H4 (cell line): ENCODE data around the gene FAM163B. TPM values are rescaled to one million over a fixed set of nuclear protein-coding genes. Genes with fewer than 3 reads are reported as not detected.

Experiments
- DNase-seq: peaks from one replicate; pipeline ENCODE4 v3.0.0-alpha.2; 2015; ENCODE audit warnings: low spot score
- total RNA-seq: library from RNA; depleted of rRNA; stranded (reverse); fragments of >200 nt; shearing (Covaris generic); gene quantifications from 2 replicates; pipeline ENCODE4 v1.2.3, GENCODE V29; 2014

FAM163B gene
- total RNA-seq, 1 experiment from 2014 or later: not detected

DNA sequence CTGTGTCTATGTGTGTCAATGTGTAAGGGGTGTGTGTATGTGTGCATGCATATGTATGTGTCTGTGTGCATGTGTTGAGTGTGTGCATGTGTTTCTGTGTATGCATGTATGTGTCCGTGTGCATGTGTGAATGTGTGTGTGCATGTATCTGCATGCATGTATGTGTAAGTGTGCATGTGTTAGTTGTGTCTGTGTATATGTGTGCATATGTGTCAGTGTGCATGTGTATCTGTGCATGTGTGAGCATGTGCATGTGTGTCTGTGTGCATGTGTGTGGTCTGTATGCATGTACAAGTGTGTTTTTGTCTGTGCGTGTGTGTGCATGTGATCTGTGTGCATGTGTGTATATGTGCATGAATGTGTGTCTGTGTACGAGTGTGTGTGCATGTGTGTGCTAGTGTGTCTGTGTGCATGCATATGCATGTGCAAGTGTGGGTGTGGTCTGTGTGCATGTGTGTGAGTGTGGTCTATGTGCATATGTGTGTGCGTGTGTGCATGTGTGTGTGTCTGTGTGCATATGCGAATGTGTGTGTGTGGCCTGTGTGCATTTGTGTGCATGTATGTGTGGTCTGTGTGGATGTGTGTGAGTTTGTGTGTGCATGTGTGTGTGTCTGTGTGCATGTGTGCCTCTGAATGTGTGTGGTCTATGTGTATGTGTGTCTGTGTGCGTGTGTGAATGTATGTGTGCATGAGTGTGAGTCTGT, 9.6 kb downstream of the FAM163B start:
- DNase-seq: no peak

DNA sequence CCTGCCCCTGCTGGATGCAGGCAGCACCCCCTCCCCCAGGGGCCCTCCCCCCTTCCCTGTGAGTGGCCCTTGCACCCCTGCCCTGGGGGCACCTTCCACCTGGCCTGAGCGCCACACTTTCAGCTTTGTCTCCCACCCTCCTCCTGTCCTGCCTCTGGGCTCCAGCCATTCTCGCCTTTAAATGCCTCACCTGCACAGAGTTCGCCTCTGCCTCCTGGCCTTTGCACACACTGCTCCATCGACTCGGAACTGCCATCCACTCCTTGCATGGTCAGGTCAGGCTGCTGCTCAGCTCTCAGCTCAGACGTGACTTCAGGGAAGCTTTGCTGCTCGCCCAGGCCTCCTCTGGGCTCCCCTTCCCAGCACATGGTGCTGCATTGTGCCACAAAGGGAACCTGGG, 10.2 kb downstream of the FAM163B start:
- DNase-seq: no peak

DNA sequence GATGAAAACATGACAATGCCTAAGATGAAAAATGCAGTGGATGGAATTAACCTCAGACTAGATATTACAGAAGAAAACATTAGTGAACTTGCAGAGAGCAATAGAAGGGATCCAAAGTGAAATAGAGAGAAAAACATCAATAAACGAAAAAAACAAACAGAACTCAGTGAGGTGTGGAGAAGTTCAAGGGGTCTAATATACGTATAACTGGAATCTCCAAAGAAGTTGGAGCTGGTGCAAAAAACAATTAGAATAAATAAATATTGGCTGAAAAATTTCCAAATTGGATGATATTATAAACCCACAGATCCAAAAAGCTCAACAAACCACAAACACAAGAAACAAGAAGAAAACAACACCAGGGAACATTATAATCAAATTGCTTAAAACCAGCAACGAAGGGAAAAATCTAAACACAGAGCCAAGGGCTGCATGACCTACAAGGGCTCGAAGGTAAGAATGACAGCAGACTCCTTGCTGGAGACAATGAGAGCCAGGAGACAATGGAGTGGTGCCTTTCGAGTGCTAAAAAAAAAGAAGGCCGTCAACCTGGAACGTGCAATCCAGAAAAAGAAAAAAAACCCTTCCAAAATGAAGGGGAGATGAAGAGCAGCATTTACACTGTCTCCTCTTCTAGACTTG, 11.8 kb downstream of the FAM163B start:
- no peak for DNase-seq

DNA sequence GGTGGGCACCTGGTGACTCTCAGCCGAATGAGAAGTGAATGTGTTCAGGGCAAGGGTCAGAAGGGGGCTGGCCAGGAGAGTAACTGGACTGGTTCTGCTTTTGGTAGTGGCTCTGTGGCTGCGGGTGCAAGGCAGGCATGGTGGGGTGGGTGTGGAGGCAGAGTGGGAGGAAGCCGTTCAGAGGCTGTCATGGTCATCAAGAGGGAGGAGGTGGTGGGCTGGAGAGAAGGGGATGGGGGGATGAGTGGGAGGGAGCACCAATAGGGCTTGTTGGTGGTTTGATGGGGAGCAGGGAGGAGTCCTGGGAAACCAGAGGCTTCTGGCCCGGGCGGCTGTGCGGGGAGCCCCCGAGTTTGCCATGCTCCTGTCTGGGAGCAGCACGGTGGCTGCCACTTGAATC, 13.3 kb downstream of the FAM163B start:
- DNase-seq: no peak

DNA sequence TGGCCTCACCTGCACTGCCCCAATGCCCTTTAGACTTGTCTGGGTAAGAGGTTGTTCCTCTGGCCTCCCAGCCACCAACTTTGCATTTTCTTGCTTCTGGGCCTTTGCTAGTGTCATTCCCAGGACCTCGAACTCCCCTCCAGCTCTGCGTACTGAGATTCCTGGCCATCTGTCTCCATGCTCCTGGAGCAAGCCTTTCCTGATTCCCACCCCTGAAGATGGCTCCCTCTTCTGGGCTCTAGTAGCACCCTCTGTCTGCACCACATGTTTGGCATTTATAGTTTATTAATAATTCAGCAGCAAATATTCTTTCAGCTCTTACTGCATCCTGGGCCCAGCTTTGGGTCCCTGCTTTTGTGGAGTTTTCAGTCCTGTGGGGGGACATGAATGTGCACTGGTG, 14.9 kb downstream of the FAM163B start:
- no peak for DNase-seq

DNA sequence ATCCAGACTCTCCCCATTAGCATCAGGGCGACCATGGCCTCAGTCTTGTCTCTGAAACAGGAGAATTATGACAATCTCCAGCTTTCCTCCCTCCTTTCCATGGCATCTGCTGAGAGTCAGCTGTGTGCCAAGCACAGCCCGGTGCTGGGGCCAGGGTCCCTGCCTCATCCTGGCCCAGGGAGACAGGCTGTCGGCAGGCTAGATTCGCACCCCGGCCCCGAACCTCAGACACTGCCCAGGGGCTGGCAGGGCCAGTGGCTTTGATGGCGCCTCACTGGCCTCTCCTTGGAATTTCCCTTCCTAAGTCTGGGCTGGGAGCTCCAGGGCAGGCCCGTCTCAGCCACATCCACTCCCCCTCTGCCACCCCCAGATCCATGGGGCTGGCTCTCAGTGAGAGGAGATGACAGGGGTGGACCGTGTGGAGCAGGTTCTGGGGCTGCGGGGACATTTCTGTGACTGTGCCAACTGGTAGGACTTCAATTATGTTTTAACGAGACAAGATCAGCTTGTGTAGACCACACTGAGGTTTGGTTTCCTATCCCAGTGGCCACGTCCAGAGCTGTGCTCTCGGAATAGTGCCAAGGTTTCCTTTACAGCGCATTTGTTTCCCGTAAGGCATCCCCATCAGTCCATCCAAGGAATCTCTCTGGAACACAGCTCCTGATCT, 15.5 kb downstream of the FAM163B start:
- no peak for DNase-seq

DNA sequence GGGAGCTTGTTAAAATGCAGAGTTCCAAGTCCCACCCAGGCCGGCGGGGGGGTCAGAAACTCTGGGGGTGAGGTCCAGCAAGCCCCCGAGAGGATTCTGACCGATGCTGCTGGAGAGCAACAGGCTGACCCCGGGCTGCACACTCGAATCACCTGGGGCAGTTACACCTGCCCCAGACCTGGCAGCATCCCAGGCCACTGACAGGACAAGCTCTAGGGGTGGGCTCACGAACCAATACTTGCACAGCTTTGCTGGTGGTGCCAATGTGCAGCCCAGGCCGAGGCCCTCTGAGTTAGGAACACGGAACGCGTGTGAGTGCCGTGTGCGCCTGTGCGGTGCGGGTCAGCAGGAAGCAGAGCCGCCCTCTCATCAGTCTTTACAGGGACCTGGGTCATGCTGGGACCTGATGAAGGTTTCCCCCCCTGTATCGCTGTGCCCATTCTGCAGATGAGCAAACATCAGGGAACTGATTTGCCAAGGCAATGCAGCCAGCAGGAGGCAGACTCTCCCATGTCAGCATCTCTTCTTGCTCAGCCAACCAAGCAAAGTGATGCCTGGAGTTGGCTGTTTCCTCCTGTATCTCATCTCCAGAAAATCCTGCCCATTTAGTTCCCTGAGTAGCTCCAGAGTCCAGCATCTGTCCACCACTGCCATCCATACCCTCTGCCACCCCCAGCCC, 16.3 kb downstream of the FAM163B start:
- no peak for DNase-seq

DNA sequence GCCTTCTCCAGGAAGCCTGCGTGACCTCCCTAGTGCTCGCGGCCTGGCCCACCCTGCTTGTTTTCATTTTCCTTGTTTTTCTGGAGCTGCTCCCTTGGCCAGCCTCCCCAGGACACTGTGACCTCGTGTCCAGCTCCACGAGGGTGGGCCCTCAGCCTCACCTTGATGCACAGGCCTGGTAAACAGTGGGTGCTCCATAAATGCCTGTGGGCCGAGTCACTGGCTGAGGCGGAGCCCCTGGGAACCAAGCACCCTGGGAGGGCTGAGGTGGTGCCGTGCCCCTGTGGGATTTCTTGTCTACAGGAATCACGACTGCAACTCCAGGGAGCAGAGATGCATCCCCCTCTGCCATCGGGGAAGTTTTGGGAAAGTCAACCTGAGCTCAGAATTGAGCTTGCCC, 17.2 kb downstream of the FAM163B start:
- DNase-seq: no peak

DNA sequence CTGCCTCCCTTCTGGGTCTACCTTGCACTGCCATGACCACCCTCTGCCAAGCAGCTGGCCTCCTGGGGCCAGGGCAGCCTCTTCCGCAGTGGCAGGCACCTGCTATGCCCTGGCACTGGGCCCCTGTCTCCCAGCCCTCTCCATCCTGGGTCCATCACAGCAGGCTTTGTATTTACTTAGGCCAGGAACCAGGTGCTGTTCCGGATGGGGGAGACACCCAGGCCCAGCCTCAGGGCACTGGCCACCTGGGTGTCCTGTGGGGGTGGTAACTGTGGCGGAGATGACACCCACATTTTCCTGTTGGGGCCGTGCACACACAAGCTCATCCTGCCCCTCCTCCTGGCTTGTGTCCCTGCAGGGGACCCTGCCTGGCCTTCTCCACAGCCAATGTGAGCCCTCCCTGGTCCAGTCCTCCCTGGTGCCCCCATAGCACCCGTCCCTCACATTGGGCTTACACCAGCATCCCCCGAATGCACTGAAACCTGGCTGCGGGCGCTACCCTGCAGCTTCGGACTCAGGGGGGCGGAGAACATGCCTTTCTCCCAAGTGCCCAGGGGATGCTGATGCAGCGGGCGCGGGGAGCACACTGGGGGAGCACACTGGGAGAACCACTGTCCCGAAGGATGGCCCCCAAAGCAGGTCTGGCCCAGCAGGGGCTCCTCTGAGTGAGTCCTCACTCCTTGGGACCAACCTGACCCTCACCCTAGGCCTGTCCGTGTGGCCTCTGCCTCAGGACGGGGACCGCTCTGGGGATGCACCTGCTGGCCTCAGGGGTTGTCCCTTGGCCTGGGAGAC, 17.9 kb downstream of the FAM163B start:
- no peak for DNase-seq

DNA sequence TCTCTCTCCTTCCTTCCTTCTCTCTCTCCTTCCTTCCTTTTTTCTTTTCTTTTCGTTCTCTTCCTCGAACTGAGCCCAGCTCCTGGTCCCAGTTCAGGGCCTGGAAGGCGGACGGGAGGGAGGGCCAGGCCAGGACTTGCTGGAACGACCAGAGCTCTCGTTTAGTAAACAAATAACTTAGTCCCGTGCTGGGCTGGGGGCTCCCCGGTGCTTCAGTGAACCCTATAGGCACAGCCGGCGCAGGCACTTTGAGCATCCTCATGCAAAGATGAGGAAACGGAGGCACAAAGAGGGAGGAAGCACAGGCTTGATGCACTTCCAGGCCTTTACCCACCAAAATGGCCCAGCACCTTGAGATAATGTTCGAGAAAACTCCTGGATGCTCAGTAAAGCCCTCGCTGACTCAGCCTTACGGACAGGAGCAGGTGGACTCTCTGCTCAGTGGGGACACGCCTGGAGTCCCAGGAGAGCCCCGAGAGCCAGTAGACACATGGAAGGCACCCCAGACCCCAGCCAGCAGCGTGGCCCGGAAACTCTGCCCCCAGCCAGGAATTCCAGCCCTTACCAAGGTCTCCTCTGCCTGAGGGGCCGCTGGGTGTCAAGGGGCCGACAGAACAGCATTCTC, 18.8 kb downstream of the FAM163B start:
- no peak for DNase-seq

DNA sequence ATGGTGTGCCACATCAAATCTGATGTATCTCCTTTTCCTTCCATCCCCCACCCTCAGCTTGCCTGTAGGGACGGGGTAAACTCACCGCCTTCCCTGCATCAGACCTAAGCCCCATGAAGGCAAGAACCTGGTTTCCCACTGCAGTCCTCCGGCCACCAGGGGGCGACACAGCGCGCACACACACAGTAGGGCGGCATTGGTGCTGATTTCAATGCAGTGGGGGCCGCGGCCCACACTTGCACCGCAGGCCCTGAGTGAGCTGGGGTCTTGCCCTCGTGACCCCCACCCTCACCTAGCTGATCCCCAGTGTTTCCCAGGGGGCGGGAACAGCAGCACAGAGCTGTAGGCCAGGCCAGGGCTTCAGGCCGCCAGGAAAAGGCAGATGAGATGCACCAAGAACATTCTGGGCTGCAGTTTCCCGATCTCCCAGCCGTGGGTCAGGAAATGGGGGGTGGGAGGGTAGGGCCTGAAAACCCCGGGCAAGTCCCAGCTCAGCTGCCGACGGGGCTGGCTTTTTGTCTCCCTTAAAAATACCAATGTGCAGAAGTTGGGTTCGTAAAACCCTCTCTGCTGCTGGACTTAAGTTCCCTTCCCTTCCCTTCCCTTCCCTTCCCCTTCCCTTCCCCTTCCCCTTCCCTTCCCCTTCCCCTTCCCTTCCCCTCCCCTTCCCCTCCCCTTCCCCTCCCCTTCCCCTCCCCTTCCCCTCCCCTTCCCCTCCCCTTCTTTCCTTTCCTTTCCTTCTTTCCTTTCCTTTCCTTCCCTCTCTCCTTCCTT, 19.5 kb downstream of the FAM163B start:
- no peak for DNase-seq

DNA sequence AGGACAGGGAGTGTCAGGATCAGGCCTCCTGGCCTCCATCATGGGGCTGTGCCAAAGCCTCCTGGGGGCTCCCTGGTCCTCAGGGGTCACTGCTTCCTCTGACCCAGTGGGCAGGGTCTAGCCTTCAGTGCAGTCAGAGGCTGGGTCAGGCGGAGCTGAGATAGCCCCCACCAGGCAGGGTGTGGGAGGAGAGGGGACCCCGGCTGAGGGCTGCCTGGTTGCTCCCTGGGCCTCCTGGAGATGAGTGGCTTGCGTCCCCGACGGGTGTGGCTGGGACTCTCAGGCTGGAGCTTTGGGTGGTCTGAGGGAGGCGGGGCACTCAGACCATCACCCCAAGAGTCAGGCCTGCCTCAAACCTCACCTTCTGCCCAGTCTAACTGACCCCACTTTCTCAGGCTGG, 21.7 kb downstream of the FAM163B start:
- no peak for DNase-seq

DNA sequence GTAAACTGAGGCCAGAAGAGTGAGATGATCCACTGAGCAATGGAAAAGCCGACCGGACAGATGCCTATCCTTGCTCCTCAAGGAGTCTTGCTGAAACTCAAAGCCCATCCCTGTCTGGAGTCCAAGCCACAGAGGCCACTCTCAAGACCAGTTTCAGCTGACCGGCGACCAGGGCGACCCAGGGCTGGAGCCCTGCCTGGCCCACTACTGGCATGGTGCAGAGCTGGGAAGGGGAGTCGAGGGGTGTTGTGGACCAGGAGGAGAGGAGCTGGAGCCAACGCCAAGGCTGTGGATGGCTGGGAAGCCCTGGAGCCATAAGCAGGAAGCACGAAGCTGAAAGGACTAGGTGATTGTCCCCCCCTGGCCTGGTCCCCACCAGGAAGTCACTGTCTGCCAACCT, 22.1 kb downstream of the FAM163B start:
- no peak for DNase-seq

DNA sequence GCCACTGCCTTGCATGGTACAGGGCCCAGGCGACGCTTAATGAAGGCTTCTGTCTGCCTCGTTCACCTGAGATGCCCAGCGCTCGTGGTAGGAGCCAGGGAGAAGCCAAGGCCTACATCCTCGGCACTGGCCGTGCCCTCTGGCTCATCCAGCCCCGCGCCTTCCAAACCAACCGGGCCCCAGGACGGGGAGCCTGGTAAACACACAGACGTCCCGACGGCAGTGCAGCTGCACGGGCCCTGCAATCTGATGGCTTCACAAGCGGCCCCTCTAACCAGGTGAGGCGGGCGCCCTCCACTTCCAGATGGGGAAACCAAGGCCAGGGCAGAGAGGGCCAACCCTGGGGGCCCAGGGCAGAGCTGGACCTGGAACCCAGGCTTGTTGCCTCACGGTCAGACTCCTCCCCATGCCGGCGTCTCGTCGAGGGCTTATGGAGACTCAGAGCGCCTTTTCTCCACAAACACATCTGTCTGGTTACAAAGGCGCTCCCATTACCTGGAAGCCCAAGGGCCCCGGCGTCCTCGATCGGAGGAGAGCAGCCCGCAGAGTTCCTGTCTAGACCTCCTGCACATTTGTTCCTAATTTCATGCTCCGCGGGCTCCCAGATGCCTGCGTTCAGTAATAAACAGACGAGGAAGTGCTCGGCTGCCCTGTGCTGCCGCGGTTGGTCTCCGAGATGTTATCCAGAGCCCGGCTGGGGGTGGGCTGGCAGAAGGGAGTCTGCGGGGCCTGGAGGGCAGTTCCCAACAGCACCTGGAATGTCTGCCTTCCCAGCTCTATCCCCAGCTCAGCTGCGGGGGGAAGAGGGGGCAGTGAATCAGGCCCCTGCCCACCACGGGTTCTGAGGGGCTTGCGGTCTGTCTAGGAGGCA, 23.5 kb downstream of the FAM163B start:
- DNase-seq: no peak

DNA sequence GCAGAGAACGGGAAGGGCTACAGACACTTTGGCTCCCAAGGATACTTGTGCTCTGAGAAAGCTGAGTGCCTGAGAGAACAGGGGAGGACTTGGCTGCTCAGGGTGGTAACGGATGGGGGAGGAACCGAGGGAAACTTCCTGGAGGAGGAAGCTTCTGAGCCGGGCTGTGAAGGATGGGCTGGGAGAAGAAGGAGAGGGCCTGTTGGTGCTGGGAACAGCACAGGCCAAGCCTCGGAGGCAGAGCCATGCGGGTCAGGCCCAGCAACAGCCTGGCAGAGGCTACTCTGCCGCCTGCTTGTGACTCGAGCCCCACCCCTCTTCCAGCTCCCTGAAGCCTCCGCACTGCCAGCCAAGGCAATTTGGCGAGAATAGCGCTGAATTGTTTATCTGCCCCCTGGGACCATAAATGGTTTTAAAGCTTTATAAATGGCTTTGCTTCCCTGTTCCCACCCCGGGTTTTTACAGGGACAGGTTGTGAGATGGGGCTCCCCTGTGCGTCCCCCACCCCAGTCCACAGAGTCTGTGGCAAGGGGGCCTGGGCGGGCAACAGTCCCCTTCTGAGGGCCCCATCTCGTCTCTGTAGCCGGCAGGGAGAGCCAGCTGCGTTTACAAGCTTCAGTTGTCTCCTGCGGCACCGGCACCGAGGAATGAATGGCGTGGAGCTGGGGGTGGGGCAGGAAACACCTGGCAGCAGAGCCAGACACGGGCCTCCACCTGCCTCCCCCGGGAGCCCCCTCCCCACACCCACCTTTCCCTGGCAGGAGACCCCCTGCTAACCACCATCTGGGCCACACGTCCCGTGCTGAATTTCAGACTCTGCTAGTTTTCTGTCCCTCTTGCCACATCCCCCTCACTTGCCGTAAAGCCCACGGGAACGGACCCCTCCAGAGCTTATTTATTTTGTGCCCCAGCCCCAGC, 24.4 kb downstream of the FAM163B start:
- no peak for DNase-seq

DNA sequence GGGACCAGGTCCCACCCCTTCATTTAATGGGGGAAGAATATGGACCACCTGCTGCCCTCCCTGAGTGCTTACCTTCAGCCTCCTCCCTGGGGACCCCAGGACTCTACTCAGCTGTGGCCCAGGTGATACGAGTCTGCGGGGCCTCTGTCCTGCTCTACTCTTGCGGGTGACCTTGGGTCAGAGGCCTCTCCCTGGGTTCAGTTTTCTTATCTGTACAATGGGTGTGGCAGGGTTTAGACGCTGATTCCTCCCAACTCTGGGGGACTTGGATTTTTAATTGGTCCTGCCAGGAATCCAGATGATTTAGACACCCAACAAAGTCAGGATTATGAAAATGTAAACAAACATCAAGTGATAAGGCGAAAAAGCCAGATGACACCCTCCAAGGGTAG, 25.0 kb downstream of the FAM163B start:
- DNase-seq: no peak

DNA sequence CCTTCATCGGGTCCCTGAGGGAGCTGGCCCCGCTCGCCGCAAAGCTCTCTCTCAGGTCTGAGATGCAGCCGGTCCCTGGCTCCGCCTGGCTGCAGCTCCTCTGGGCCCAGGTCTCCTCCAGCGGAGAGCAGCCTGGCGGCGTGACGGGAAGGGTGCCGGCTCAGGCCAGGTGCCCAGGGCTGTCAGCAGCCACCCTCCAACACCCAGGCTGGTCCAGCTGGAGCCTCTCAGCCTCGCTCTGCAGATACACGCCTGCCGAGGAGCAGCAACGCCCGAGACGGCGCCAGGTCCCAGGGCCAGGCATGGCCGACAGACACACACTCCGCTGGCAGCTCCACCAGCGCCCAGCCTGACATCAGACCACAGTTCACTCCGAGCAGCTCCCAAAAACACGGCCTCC, 25.6 kb downstream of the FAM163B start:
- DNase-seq: no peak

DNA sequence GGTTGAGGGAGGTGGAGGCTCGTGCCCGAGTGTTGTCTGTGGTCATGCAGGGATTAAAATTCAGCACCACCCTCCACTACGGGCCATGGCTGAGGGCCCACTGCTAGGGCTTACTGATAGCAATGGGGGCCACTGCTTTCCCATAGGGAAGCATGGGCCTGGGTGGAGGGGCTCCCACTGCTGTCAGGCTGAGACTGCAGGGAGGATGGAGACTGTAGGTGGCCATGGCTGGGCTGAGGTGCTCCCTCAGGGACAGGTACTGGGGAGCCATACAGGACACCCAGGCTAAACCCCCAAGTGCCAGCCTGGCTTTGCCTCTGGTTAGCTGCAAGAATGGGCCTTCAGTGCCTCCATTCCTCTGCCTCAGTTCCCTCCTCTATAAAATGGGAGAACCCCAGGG, 26.1 kb downstream of the FAM163B start:
- DNase-seq: no peak
